Measurements from ENCODE around the gene ZDHHC11.
"Not testable (repeated sequence)": the region's sequence is repeated elsewhere in the genome, so short reads cannot be mapped to it uniquely, and the experiment has no call there.

The ZDHHC11 gene

GRCh38 chr5:769485-770145, 81.2 kb downstream of the ZDHHC11 start:
- not testable (repeated sequence) for DNase-seq (ENCODE audit: extremely low read depth, insufficient read length); H3K27me3 ChIP-seq (replicated peaks; ENCODE audit: control insufficient read depth, insufficient read depth, low read length); H3K4me3 ChIP-seq (replicated peaks; ENCODE audit: low read depth, low read length); H3K36me3 ChIP-seq (ENCODE audit: control insufficient read depth, insufficient read depth, low read length)

DNA sequence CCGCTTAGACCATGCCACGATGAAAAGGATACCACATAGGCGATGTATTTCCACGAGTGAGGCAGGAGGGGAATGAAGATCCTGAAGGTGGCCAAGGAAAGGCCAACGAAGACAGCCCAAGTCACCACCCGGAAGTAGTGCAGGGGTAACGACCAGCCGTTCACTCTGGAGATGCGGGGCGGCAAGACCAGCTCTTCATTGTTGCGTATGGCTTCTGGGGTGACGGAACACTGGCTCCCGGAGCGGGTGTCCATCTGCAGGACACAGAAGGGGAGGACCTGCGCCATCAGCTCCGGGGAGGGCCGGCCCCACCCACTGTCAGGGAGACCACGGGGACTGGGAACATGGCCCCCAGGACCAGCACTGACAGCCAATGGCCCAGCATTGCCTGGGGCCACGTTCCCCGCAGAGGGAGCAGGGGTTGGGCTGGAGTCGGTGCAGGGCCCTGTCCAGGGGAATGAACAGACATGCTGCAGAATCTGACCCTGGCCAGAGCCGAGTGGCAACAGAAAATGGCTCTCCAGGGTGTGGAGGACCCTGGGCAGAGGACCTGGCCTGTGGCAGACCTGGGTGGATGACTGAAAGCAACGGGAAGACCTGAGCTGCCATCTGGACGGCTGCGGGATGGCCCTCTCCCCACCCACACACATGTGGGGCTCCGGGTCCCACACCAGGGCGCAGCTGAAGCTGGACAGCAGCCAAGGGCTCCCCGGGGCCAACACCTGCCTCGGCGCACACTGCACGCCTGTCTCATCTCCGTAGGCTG, 83.9 kb downstream of the ZDHHC11 start:
- no peak for TF ChIP-seq CTCF (IDR thresholded peaks at IDR 0.05; ENCODE audit: insufficient read depth, low read length, poor library complexity, severe bottlenecking)
- DNase-seq (ENCODE audit: extremely low read depth, insufficient read length), result no peak
- Histone ChIP-seq H3K4me3 (replicated peaks; ENCODE audit: low read depth, low read length) (no peak overlapping the region), H3K27me3 (replicated peaks; ENCODE audit: control insufficient read depth, insufficient read depth, low read length) (no peaks in the 10 kb centered on the region), H3K36me3 (ENCODE audit: control insufficient read depth, insufficient read depth, low read length) (no peaks in the 10 kb centered on the region)

- DNase-seq (ENCODE audit: extremely low read depth, insufficient read length), result no peak
- H3K27me3 ChIP-seq (replicated peaks; ENCODE audit: control insufficient read depth, insufficient read depth, low read length), result no peaks in the 10 kb centered on the region
- no peak overlapping the region for H3K4me3 ChIP-seq (replicated peaks; ENCODE audit: low read depth, low read length)
- no peak for TF ChIP-seq CTCF (IDR thresholded peaks at IDR 0.05; ENCODE audit: insufficient read depth, low read length, poor library complexity, severe bottlenecking)
- H3K36me3 ChIP-seq (ENCODE audit: control insufficient read depth, insufficient read depth, low read length), result no peaks in the 10 kb centered on the region
Observed at GRCh38 chr5:765948-766631, 84.7 kb downstream of the ZDHHC11 start.

- Histone ChIP-seq H3K27me3 (replicated peaks; ENCODE audit: control insufficient read depth, insufficient read depth, low read length) (no peaks in the 10 kb centered on the region), H3K36me3 (ENCODE audit: control insufficient read depth, insufficient read depth, low read length) (no peaks in the 10 kb centered on the region), H3K4me3 (replicated peaks; ENCODE audit: low read depth, low read length) (no peak overlapping the region)
- TF ChIP-seq CTCF (IDR thresholded peaks at IDR 0.05; ENCODE audit: insufficient read depth, low read length, poor library complexity, severe bottlenecking), result no peak
- no peak for DNase-seq (ENCODE audit: extremely low read depth, insufficient read length)
Observed at GRCh38 chr5:763998-764781, 86.6 kb downstream of the ZDHHC11 start.

DNA sequence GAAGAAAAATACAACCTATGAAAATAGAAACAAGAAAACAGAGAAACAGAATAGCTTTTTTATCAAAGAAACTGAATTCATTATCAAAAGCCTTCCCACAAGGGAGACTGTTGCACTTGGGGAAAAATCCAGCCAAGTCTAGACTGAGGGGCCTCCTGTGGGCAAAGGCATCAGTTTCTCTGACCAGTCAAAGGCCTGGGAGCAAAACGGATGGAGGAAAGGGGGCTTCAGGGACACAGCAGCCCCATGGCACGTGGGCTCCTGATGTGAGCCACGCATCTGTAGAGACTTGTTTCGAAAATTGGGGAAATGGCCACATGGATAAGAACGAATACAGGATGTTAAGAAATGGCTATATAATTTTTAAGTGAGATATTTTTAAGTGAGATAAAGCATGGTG, 87.4 kb downstream of the ZDHHC11 start:
- H3K4me3 ChIP-seq (replicated peaks; ENCODE audit: low read depth, low read length), result no peak overlapping the region
- no peaks in the 10 kb centered on the region for H3K36me3 ChIP-seq (ENCODE audit: control insufficient read depth, insufficient read depth, low read length)
- no peaks in the 10 kb centered on the region; the same call in 1 of the 2 replicates for H3K27me3 ChIP-seq (replicated peaks; ENCODE audit: control insufficient read depth, insufficient read depth, low read length)
- DNase-seq (ENCODE audit: extremely low read depth, insufficient read length), result no peak
- no peak for TF ChIP-seq CTCF (IDR thresholded peaks at IDR 0.05; ENCODE audit: insufficient read depth, low read length, poor library complexity, severe bottlenecking)

DNA sequence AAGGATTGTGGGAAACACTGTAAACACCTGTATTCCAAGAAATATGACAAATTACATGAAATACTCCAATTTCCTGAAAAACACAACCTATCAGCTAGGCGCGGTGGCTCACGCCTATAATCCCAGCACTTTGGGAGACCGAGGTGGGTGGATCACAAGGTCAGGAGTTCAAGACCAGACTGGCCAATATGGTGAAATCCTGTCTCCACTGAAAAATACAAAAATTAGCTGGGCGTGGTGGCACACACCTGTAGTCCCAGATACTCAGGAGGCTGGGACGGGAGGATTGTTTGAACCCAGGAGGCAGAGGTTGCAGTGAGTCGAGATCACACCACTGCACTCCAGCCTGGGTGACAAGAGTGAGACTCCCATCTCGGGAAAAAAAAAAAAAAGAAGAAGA, 87.8 kb downstream of the ZDHHC11 start:
- DNase-seq (ENCODE audit: extremely low read depth, insufficient read length); H3K4me3 ChIP-seq (replicated peaks; ENCODE audit: low read depth, low read length); H3K27me3 ChIP-seq (replicated peaks; ENCODE audit: control insufficient read depth, insufficient read depth, low read length); H3K36me3 ChIP-seq (ENCODE audit: control insufficient read depth, insufficient read depth, low read length): not testable (repeated sequence)
